Erythroblast (primary cell): ENCODE results near the gene ERC2.

Experiments used
- GATA1 ChIP-seq: IDR thresholded peaks from 2 replicates; pipeline ENCODE4 v1.6.1; 2011; ENCODE audit warnings: low read depth, mild to moderate bottlenecking, control low read depth, low read length, moderate library complexity
- POLR2A ChIP-seq: IDR thresholded peaks from 2 replicates; pipeline ENCODE4 v1.6.1; 2011; ENCODE audit warnings: mild to moderate bottlenecking, low read length

DNA sequence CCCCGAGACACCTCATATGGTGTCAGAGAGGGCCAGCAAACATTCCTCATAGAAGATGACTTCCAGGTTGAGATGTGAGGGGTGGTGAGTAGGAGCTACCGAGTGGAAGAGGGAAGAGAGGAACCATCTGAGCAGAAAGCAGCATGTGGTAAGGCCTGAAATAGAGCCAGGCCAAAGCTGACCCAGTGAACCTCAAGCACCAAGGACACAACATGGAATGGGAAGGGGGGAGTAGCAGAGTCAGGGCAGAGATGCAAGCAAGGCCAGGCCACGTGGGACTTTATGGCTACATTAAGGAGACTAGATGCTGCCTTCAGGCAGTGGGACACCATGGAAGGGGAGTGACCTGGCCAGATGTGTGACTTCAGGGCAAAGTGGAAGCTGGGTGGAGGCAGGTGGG is 942.8 kb downstream of the ERC2 start:
- no peak for TF ChIP-seq POLR2A
- TF ChIP-seq GATA1: no peak
